Measurements from ENCODE around the gene NFIB. TPM values are rescaled to one million over a fixed set of nuclear protein-coding genes. Genes with fewer than 3 reads are reported as not detected.
A peak's percentile ranks its signal among the peaks of the same experiment; 100 is the strongest.

The NFIB gene
- total and polyA plus RNA-seq, 8 donors: 88.8 to 144 (median 127) TPM

DNA sequence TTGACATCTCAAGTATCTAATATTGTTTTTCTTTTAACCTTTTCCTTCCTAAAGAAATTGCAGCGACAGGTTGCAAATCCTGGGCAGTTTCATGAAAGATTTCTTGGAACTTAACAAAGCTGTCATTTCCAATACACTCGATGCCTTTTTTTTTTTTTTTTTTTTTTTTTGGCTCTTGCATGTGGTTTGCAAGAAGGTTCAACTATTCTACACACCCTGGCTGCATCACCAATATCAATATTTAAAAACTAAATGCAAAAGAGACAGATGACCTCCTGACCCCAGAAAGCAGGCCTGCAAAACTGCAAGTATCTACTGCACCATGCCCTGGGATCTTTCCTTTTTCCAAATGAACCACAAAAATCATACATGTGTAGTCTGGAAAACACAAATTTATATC lies 4.4 kb upstream of the NFIB start:
- Histone ChIP-seq H3K36me3 (no peaks in the 10 kb centered on the region), H3K4me3 (peak overlapping the region in 1 of 2 donors; percentile 57), H3K27ac (peak overlapping the region; percentile 93), H3K9me3 (no peaks in the 10 kb centered on the region), H3K27me3 (peaks cover 0 to 78% of the 10 kb centered on the region in 2 donors), H3K4me1 (peaks cover 18 to 58% of the 10 kb centered on the region in 2 donors)
- ATAC-seq (no peak), DNase-seq (no peak)
- TF ChIP-seq CTCF (IDR thresholded peaks at IDR 0.05): no peak
- intact Hi-C loops (cut with DNase I): no loop called here

- intact Hi-C loops (cut with DNase I): no loop called here
- no peak for TF ChIP-seq CTCF (IDR thresholded peaks at IDR 0.05)
- peaks cover 0 to 78% of the 10 kb centered on the region in 2 donors for H3K27me3 ChIP-seq
- no peaks in the 10 kb centered on the region for H3K9me3 ChIP-seq
- DNase-seq: no peak
- peak overlapping the region; percentile 91 to 93 for H3K27ac ChIP-seq
- no peaks in the 10 kb centered on the region for H3K36me3 ChIP-seq
- ATAC-seq: no peak
- peak overlapping the region in 1 of 2 donors; percentile 57 for H3K4me3 ChIP-seq
- peaks cover 18 to 54% of the 10 kb centered on the region in 2 donors for H3K4me1 ChIP-seq
Observed at GRCh38 chr9:14317667-14318320, 3.9 kb upstream of the NFIB start.

DNA sequence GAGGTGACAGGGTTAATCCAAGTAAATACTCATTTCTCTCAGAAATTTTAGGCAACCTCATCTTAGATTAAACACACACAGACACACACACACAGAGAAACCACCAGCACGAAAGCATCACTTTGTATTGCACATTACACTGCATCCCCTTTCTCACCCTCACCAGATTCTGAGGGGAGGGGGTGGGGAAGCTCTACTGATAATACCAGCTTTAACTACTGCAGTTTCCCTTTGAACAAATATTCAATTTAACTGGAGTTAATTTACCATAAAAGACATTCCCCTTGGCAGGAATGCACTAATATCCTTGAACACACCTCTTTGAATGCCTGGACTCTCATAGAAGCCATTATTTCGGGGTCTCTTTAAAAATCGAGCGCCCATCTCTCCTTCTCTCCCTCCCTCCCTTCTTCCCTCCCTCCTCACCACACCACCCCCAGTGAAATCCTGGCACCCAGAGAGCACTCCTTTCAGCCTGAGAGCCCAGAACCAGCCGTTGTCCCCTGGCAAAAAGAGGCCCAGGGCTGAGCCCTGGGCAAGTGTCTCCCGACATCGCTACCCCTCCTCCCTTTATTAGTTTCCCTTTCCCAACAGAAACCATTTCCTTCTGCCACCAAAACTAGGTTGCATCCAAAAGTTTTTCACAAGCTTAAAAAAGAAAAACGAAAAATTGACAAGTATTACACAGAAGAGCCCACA lies 2.8 kb upstream of the NFIB start:
- Histone ChIP-seq H3K36me3 (no peaks in the 10 kb centered on the region), H3K9me3 (no peaks in the 10 kb centered on the region), H3K27ac (peak overlapping the region; percentile 91 to 93), H3K27me3 (peaks cover 0 to 78% of the 10 kb centered on the region in 2 donors), H3K4me3 (peak overlapping the region; percentile 53 to 57), H3K4me1 (peaks cover 18 to 53% of the 10 kb centered on the region in 2 donors)
- intact Hi-C loops (cut with DNase I): no loop called here
- ATAC-seq: no peak
- no peak for DNase-seq
- no peak for TF ChIP-seq CTCF (IDR thresholded peaks at IDR 0.05)

DNA sequence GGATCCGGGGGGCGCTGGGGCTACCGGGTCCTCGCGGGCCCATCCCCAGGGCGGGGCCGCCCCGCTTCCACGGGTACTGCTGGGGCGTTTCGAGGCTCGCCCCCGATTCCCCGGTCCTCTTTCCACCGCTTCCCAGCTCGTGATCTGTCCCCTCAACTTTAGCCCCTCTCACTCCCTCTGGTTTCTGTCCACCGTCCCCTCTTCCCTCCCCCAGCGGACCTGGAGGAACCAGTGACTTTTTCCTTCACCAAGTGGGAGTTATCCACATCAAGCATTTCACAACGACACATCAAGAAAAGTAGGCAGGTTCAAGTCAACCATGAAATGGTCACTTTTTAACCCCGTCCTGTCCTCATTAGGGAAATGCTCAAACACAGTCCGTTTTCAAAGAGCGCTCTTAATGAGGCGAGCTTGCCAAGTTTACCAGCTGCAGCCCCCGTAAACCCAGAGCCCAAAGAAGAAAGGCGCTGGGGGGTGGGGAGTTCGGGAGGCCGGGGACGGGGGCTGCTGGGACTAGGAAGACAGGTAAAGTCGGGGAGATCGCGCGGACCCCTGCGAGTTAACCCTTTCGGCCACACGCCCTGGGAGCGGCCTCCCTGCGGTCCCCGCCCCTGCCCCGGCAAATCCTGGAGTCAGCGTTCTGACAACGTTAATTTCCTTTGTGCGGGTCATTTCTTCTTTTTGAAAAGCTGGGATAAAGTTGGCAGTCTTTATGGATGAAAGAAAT lies 2.1 kb upstream of the NFIB start:
- peak in 3 of 4 donors; percentile 69 to 84 (median 77) for DNase-seq
- peak; percentile 2 for ATAC-seq
- intact Hi-C loops (cut with DNase I): no loop called here
- no peak for TF ChIP-seq CTCF (IDR thresholded peaks at IDR 0.05)
- peaks cover 18 to 50% of the 10 kb centered on the region in 2 donors for H3K4me1 ChIP-seq
- H3K4me3 ChIP-seq: peak overlapping the region; percentile 53 to 57
- H3K27me3 ChIP-seq: peaks cover 0 to 76% of the 10 kb centered on the region in 2 donors
- no peaks in the 10 kb centered on the region for H3K36me3 ChIP-seq
- H3K9me3 ChIP-seq: no peaks in the 10 kb centered on the region
- H3K27ac ChIP-seq: peak overlapping the region; percentile 91 to 93
